HepG2 (cell line): ENCODE measurements around the gene LRP1B. TPM values are rescaled to one million over a fixed set of nuclear protein-coding genes. Genes with fewer than 3 reads are reported as not detected.

Experiments
- ATAC-seq: fragments of 200-7000 bp; cut with Tn5 transposase; 3 replicates; pipeline ENCODE4 v1.9.1; 2020; ENCODE audit warnings: mild to moderate bottlenecking, moderate library complexity
- BruUV-seq: library from RNA; stranded (reverse); fragments of 400-500 nt; replicated peaks from 2 replicates; lab custom pipeline; 2021; lab: Mats Ljungman, UMichigan
- CTCF ChIA-PET: fragments of 300-600 bp; formaldehyde crosslinking; extraction: SDS; loops from one replicate; lab custom pipeline; 2021; ENCODE audit warnings: low total read pairs, inconsistent platforms, low intra/inter-chr PET ratio; lab: Yijun Ruan, JAX
- POLR2A ChIA-PET: fragments of 350-600 bp; sonication (Branson Sonifier 250); formaldehyde crosslinking; loops from one replicate; lab custom pipeline; 2020; ENCODE audit warnings: antibody characterized with exemption, inconsistent platforms; lab: Yijun Ruan, JAX
- DNase-seq: peaks from one replicate; pipeline ENCODE4 v3.0.0-alpha.2; 2015; ENCODE audit warnings: low spot score
- FAIRE-seq: peaks from 3 replicates; lab custom pipeline; 2011; peaks lifted over from hg19 to GRCh38; lab: Jason Lieb, UNC
- H2AFZ ChIP-seq: one replicate; pipeline ENCODE4 v1.6.1; 2011; ENCODE audit warnings: low read length, inconsistent platforms
- H3K27ac ChIP-seq: fragments of 300-600 bp; 3 replicates; pipeline ENCODE4 v1.8.0; 2011; ENCODE audit warnings: mixed run types, mild to moderate bottlenecking, mixed read lengths, low read length, inconsistent platforms; ENCODE audit not compliant: insufficient read depth; ENCODE audit errors: extremely low read length
- H3K27me3 ChIP-seq, 2 experiments: fragments of 200-600 bp in 1 of 2; 2 replicates in 1 of 2; 3 replicates in 1 of 2; pipeline versions ENCODE4 v1.6.0 to v1.8.0; 2011; ENCODE audit warnings: low read length in 2 of 2, mild to moderate bottlenecking in 2 of 2, moderate library complexity in 2 of 2, inconsistent platforms in 1 of 2; ENCODE audit not compliant: insufficient read depth in 2 of 2, control insufficient read depth in 1 of 2
- H3K36me3 ChIP-seq, 2 experiments: fragments of 200-600 bp in 1 of 2; replicated peaks in 1 of 2; 2 replicates in 1 of 2; 3 replicates in 1 of 2; pipeline versions ENCODE4 v1.5.1 to v1.8.0; 2011; ENCODE audit warnings: low read length in 2 of 2, inconsistent platforms in 1 of 2; ENCODE audit not compliant: insufficient read depth in 2 of 2, control insufficient read depth in 1 of 2
- H3K4me1 ChIP-seq: 2 replicates; pipeline ENCODE4 v1.5.1; 2012; ENCODE audit warnings: low read length, inconsistent platforms; ENCODE audit not compliant: insufficient read depth
- H3K4me2 ChIP-seq: 2 replicates; pipeline ENCODE4 v1.6.0; 2011; ENCODE audit warnings: low read depth, low read length, inconsistent platforms
- H3K4me3 ChIP-seq, 3 experiments: fragments of 200-600 bp in 1 of 3; sonication (generic), shearing (Covaris generic) in 1 of 3; replicated peaks in 1 of 3; 2 replicates each; pipeline ENCODE4 v1.5.1; 2011 to 2016; ENCODE audit warnings: low read length in 3 of 3, inconsistent platforms in 2 of 3, low read depth in 2 of 3, mild to moderate bottlenecking in 2 of 3, control low read depth in 1 of 3, mixed read lengths in 1 of 3; ENCODE audit not compliant: insufficient read depth in 1 of 3
- H3K79me2 ChIP-seq: one replicate; pipeline ENCODE4 v1.6.1; 2011; ENCODE audit warnings: low read length, inconsistent platforms; ENCODE audit not compliant: insufficient read depth
- H3K9ac ChIP-seq: 2 replicates; pipeline ENCODE4 v1.6.0; 2011; ENCODE audit warnings: mild to moderate bottlenecking, low read depth, low read length, inconsistent platforms; ENCODE audit not compliant: insufficient read depth
- H3K9me3 ChIP-seq: 2 replicates; pipeline ENCODE4 v1.5.1; 2012; ENCODE audit warnings: mild to moderate bottlenecking, low read length
- H4K20me1 ChIP-seq: 2 replicates; pipeline ENCODE4 v1.6.0; 2011; ENCODE audit warnings: inconsistent platforms, mild to moderate bottlenecking, low read length, moderate library complexity; ENCODE audit not compliant: insufficient read depth
- CREM ChIP-seq, 2 experiments: sonication (generic) in 1 of 2; formaldehyde crosslinking in 1 of 2; IDR thresholded peaks; 2 replicates each; pipeline versions ENCODE4 v1.4.0 to v1.6.1; 2016 to 2020; ENCODE audit warnings: antibody characterized with exemption in 1 of 2, mild to moderate bottlenecking in 1 of 2, missing genetic modification reagents in 1 of 2
- HDAC1 ChIP-seq: sonication (generic); formaldehyde crosslinking; IDR thresholded peaks from 2 replicates; pipeline ENCODE4 v1.5.1; 2020; ENCODE audit warnings: mild to moderate bottlenecking, missing genetic modification reagents
- IRX3 ChIP-seq: sonication (generic); formaldehyde crosslinking; IDR thresholded peaks from 2 replicates; pipeline ENCODE4 v1.8.1; 2023; ENCODE audit warnings: mild to moderate bottlenecking, low read depth, missing genetic modification reagents, borderline replicate concordance
- MAFK ChIP-seq, 2 experiments: IDR thresholded peaks in 1 of 2; conservative IDR thresholded peaks in 1 of 2; 2 replicates each; pipeline ENCODE4 v1.6.1; 2011; ENCODE audit warnings: improper control_type of control experiment in 2 of 2, low read length in 2 of 2
- MYC ChIP-seq: sonication (generic); formaldehyde crosslinking; IDR thresholded peaks from 2 replicates; pipeline ENCODE4 v1.9.0; 2021; ENCODE audit warnings: missing genetic modification reagents, borderline replicate concordance
- NCOA2 ChIP-seq: sonication (generic); formaldehyde crosslinking; IDR thresholded peaks from 2 replicates; pipeline ENCODE4 v1.8.0; 2022; ENCODE audit warnings: inconsistent platforms
- NFAT5 ChIP-seq: sonication (generic); formaldehyde crosslinking; IDR thresholded peaks from 2 replicates; pipeline ENCODE4 v1.4.0; 2020; ENCODE audit warnings: missing genetic modification reagents
- SIX4 ChIP-seq: sonication (generic); formaldehyde crosslinking; IDR thresholded peaks from 2 replicates; pipeline ENCODE4 v1.4.0; 2020; ENCODE audit warnings: missing genetic modification reagents
- ZBTB26 ChIP-seq: IDR thresholded peaks from 2 replicates; pipeline ENCODE4 v1.6.1; 2016; ENCODE audit warnings: missing compliant biosample characterization, missing genetic modification reagents, borderline replicate concordance
- ZNF510 ChIP-seq: sonication (generic); formaldehyde crosslinking; IDR thresholded peaks from 2 replicates; pipeline ENCODE4 v1.4.0; 2020; ENCODE audit warnings: low read depth, mild to moderate bottlenecking, missing genetic modification reagents
- ZNF570 ChIP-seq: sonication (generic); formaldehyde crosslinking; IDR thresholded peaks from 2 replicates; pipeline ENCODE4 v1.4.0; 2020; ENCODE audit warnings: mild to moderate bottlenecking, missing genetic modification reagents, borderline replicate concordance
- WGBS: methylation state at CpG from one replicate; pipeline ENCODE4 v1.1.6; 2017; ENCODE audit warnings: low lambda C conversion rate; 5-methylcytosine and 5-hydroxymethylcytosine counted together
- in situ Hi-C: cut with HindIII; loops from 2 replicates; pipeline ENCODE4 v1.10.0; 2017; ENCODE audit warnings: low pct_unique_long_range_greater_than_20kb; ENCODE audit not compliant: extremely low pct_ligation_motif_present
- intact Hi-C: fragments of 100-400 bp; cut with micrococcal nuclease; formaldehyde crosslinking; loops from one replicate; pipeline ENCODE4 v1.10.0; 2022; ENCODE audit not compliant: unreplicated experiment
- polyA plus RNA-seq, 8 experiments: library from polyadenylated mRNA; depleted of rRNA in 3 of 8; stranded (reverse) in 7 of 8; unstranded in 1 of 8; fragments of >200 nt; fragmentation: Illumina TruSeq in 4 of 8; extraction: Trizol in 4 of 8; gene quantifications; 2 replicates each; pipeline versions ENCODE4 v1.2.1 to v1.2.3, GENCODE V29; 2011 to 2016; ENCODE audit warnings: low read depth in 4 of 8, missing spikeins in 1 of 8, mixed read lengths in 1 of 8; ENCODE audit not compliant: insufficient read depth in 1 of 8
- total RNA-seq, 5 experiments: library from RNA; depleted of rRNA; stranded (reverse); fragments of >200 nt; fragmentation: Illumina TruSeq; extraction: Trizol; gene quantifications; 2 replicates each; pipeline ENCODE4 v1.2.3, GENCODE V29; 2016; ENCODE audit warnings: low read depth in 1 of 5
- TF ChIP-seq, protein P1 (sequence below): sonication (generic); formaldehyde crosslinking; IDR thresholded peaks from 2 replicates; pipeline ENCODE4 v1.8.0; 2023; ENCODE audit warnings: mild to moderate bottlenecking, missing genetic modification reagents

Gene LRP1B
- total and polyA plus RNA-seq, 2 of the 13 experiments (the other 11 are each of a cell fraction or from before 2014, with no cell fraction given) = 0.04 TPM; not detected in 1

DNA sequence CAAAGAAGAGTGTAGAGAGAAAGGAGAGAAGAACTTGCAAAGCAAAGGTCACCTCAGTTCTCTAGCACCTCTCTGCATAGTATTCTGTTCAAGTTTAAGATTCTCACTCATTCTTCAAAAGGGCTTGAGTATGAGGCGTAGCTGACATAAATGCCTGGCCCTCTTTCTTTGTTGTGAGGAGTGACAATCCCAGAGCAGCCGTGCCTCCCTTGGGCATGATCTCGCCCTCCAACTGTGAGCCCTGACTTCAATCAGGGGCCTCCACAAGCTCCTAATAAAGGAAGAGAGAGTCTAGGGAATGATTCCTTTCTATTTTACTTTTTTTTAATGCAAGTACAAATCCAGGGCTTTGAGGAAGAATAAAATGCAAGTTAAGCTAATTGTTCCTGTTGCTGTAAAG lies 402.7 kb downstream of the LRP1B start:
- Histone ChIP-seq H2AFZ (no peak overlapping the region), H3K4me3 (no peak overlapping the region), H3K27ac (no peak overlapping the region), H3K4me2 (no peak overlapping the region), H3K27me3 (no peaks in the 10 kb centered on the region), H4K20me1 (no peaks in the 10 kb centered on the region), H3K9ac (no peak overlapping the region), H3K36me3 (no peaks in the 10 kb centered on the region), H3K79me2 (no peaks in the 10 kb centered on the region), H3K4me1 (no peaks in the 10 kb centered on the region), H3K9me3 (no peaks in the 10 kb centered on the region)
- WGBS = 3% methylated on average over 3 of the region's 3 CpGs
- intact Hi-C loops = no loop called here
- DNase-seq (no peak), FAIRE-seq (no peak), ATAC-seq (no peak)
- POLR2A ChIA-PET = no interaction called here
- BruUV-seq = no TSS peak
- CTCF ChIA-PET = no interaction called here
- in situ Hi-C loops = no loop called here
- TF ChIP-seq MAFK (conservative IDR thresholded peaks at IDR 0.05 in 1 of 2, IDR thresholded peaks at IDR 0.05 in 1 of 2; ENCODE audit: low read length in 2 of 2) (0 out of 4 replicates have a peak, but pooled peaks of 1 of the 2 experiments have one; percentile 23), ZNF570 (CRISPR knock-in tag) (no peak), ZBTB26 (no peak), HDAC1 (CRISPR knock-in tag) (no peak), CREM (IDR thresholded peaks at IDR 0.05) (no peak), CREM (CRISPR knock-in tag; IDR thresholded peaks at IDR 0.05) (no peak)

DNA sequence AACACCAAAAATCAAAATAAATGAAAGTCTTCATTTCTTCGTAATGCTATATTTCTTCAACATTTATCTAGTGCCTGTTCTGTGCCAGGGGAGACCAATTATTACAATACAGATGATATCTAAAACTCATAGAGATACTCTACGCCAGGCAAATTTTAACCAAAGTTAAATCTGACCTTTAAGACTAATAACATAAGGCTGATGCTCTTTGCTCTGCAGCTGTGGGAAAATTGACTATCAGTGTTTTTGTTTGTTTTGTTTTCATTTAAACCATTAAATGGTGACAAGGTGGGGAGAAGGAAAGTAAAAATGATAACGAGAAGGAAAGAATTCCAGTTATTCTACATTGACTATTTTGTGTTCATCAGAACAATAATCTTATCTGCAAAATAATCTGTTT lies 406.4 kb downstream of the LRP1B start:
- WGBS = 3% methylated on average over 3 of the region's 3 CpGs
- in situ Hi-C loops (no loop called here), intact Hi-C loops (no loop called here)
- no peaks in the 10 kb centered on the region for H3K36me3 ChIP-seq
- H4K20me1 ChIP-seq = no peaks in the 10 kb centered on the region
- ATAC-seq (no peak), FAIRE-seq (no peak), DNase-seq (no peak)
- H3K27me3 ChIP-seq = no peaks in the 10 kb centered on the region
- H3K9ac ChIP-seq = no peak overlapping the region
- POLR2A ChIA-PET = no interaction called here
- BruUV-seq = no TSS peak
- no peak overlapping the region for H2AFZ ChIP-seq
- H3K4me3 ChIP-seq = no peak overlapping the region
- no peaks in the 10 kb centered on the region for H3K9me3 ChIP-seq
- CTCF ChIA-PET = no interaction called here
- H3K4me2 ChIP-seq = no peak overlapping the region
- no peak overlapping the region for H3K27ac ChIP-seq
- no peaks in the 10 kb centered on the region for H3K79me2 ChIP-seq
- no peaks in the 10 kb centered on the region for H3K4me1 ChIP-seq
- TF ChIP-seq NCOA2 (CRISPR knock-in tag) (no peak), IRX3 (CRISPR knock-in tag) (no peak), SIX4 (CRISPR knock-in tag) (no peak), MYC (no peak), ZNF510 (CRISPR knock-in tag) (no peak), NFAT5 (CRISPR knock-in tag) (no peak)
- TF ChIP-seq, protein P1, sequence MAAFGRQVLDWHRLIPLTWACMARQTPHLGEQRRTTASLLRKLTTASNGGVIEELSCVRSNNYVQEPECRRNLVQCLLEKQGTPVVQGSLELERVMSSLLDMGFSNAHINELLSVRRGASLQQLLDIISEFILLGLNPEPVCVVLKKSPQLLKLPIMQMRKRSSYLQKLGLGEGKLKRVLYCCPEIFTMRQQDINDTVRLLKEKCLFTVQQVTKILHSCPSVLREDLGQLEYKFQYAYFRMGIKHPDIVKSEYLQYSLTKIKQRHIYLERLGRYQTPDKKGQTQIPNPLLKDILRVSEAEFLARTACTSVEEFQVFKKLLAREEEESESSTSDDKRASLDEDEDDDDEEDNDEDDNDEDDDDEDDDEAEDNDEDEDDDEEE (CRISPR knock-in tag) = no peak
